A549 (cell line): ENCODE data around the gene TSHZ3.

Experiments used
- CHD2 ChIP-seq: fragments of 150-350 bp; IDR thresholded peaks from 2 replicates; pipeline ENCODE4 v1.6.1; 2014; ENCODE audit warnings: low read length; ENCODE audit not compliant: partially characterized antibody
- EP300 ChIP-seq, 2 experiments: fragments of >200 bp; sonication (Bioruptor Twin); formaldehyde crosslinking; IDR thresholded peaks; 2 replicates in 1 of 2; 3 replicates in 1 of 2; pipeline ENCODE4 v1.6.1; 2016 to 2017
- FOXS1 ChIP-seq: fragments of 250-450 bp; sonication (Bioruptor Pico); IDR thresholded peaks from 2 replicates; pipeline ENCODE4 v1.5.0; 2020; ENCODE audit warnings: mild to moderate bottlenecking, moderate library complexity
- HDAC2 ChIP-seq: fragments of 200-600 bp; sonication (generic); IDR thresholded peaks from 2 replicates; pipeline ENCODE4 v1.6.1; 2016
- MYC ChIP-seq: IDR thresholded peaks from 2 replicates; pipeline ENCODE4 v1.6.1; 2012; ENCODE audit warnings: mild to moderate bottlenecking, inconsistent platforms, low read length, improper control_type of control experiment, borderline replicate concordance
- POLR2A ChIP-seq: IDR thresholded peaks from 2 replicates; pipeline ENCODE4 v1.6.1; 2012; ENCODE audit warnings: mild to moderate bottlenecking, low read length
- POLR2AphosphoS2 ChIP-seq: conservative IDR thresholded peaks from 2 replicates; pipeline ENCODE4 v1.6.1; 2012; ENCODE audit warnings: low read length, improper control_type of control experiment, inconsistent platforms
- RAD21 ChIP-seq, 2 experiments: fragments of >200 bp in 1 of 2; sonication (Bioruptor Twin) in 1 of 2; formaldehyde crosslinking in 1 of 2; IDR thresholded peaks in 1 of 2; conservative IDR thresholded peaks in 1 of 2; 2 replicates in 1 of 2; 3 replicates in 1 of 2; pipeline ENCODE4 v1.6.1; 2012 to 2018; ENCODE audit warnings: inconsistent platforms in 1 of 2
- RFX5 ChIP-seq: fragments of 450-650 bp; IDR thresholded peaks from 2 replicates; pipeline ENCODE4 v1.7.1; 2014; ENCODE audit warnings: antibody characterized with exemption, mild to moderate bottlenecking, moderate library complexity
- TF ChIP-seq, protein P1 (sequence below): IDR thresholded peaks from 2 replicates; pipeline ENCODE4 v1.6.1; 2012
- TF ChIP-seq, protein P2 (sequence below): fragments of >200 bp; sonication (Bioruptor Twin); formaldehyde crosslinking; IDR thresholded peaks from 3 replicates; pipeline ENCODE4 v1.5.1; 2016
- TF ChIP-seq, protein P3 (sequence below): fragments of 450-650 bp; IDR thresholded peaks from 2 replicates; pipeline ENCODE4 v1.6.1; 2014; ENCODE audit warnings: antibody characterized with exemption

DNA sequence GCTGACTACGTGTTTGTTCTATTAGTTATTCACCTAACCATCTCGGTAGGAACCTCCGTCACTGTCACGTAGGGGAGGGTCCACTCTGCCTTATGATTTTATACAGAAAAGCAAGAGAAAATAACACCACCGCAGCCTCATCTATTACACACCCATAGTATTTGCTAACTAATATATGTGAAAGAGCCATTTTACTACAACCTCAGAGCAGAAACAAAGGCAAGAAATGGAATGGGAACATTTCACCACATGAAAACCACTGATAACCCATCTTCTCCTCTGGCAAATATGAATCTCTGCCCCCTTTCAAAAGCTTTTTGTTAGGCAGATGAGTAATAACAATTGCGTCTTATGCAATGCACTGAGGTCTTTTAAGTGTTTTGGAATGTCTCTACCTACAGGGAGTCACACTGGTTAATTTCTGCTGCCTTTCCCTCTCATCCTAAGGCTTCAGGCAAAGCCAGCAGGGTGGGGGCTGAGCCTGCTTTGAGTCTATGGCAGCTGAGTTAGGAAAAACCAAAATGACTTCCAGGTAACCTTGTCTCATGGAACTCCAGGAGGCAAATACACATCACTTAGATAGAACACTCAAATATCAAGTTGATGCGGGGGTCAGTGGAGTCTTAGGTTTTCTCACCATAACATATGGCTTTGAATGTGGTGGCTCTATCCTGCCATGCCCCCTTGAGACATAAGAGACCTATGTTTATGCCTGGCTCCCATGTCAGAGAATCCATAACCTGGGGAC lies 15.0 kb downstream of the TSHZ3 start:
- TF ChIP-seq, protein P1, sequence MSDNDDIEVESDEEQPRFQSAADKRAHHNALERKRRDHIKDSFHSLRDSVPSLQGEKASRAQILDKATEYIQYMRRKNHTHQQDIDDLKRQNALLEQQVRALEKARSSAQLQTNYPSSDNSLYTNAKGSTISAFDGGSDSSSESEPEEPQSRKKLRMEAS, result no peak
- TF ChIP-seq POLR2AphosphoS2 (no peak), HDAC2 (no peak), RAD21 (conservative IDR thresholded peaks at IDR 0.05 in 1 of 2, IDR thresholded peaks at IDR 0.05 in 1 of 2) (no peak), FOXS1 (CRISPR knock-in tag) (no peak), CHD2 (no peak), MYC (no peak), POLR2A (no peak), RFX5 (no peak), EP300 (IDR thresholded peaks at IDR 0.05) (no peak)
- TF ChIP-seq, protein P2, sequence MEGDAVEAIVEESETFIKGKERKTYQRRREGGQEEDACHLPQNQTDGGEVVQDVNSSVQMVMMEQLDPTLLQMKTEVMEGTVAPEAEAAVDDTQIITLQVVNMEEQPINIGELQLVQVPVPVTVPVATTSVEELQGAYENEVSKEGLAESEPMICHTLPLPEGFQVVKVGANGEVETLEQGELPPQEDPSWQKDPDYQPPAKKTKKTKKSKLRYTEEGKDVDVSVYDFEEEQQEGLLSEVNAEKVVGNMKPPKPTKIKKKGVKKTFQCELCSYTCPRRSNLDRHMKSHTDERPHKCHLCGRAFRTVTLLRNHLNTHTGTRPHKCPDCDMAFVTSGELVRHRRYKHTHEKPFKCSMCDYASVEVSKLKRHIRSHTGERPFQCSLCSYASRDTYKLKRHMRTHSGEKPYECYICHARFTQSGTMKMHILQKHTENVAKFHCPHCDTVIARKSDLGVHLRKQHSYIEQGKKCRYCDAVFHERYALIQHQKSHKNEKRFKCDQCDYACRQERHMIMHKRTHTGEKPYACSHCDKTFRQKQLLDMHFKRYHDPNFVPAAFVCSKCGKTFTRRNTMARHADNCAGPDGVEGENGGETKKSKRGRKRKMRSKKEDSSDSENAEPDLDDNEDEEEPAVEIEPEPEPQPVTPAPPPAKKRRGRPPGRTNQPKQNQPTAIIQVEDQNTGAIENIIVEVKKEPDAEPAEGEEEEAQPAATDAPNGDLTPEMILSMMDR, result no peak
- TF ChIP-seq, protein P3, sequence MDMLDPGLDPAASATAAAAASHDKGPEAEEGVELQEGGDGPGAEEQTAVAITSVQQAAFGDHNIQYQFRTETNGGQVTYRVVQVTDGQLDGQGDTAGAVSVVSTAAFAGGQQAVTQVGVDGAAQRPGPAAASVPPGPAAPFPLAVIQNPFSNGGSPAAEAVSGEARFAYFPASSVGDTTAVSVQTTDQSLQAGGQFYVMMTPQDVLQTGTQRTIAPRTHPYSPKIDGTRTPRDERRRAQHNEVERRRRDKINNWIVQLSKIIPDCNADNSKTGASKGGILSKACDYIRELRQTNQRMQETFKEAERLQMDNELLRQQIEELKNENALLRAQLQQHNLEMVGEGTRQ, result no peak
